ENCODE data around the gene SLC5A2.
A peak's percentile ranks its signal among the peaks of the same experiment; 100 is the strongest.

SLC5A2 gene

DNA sequence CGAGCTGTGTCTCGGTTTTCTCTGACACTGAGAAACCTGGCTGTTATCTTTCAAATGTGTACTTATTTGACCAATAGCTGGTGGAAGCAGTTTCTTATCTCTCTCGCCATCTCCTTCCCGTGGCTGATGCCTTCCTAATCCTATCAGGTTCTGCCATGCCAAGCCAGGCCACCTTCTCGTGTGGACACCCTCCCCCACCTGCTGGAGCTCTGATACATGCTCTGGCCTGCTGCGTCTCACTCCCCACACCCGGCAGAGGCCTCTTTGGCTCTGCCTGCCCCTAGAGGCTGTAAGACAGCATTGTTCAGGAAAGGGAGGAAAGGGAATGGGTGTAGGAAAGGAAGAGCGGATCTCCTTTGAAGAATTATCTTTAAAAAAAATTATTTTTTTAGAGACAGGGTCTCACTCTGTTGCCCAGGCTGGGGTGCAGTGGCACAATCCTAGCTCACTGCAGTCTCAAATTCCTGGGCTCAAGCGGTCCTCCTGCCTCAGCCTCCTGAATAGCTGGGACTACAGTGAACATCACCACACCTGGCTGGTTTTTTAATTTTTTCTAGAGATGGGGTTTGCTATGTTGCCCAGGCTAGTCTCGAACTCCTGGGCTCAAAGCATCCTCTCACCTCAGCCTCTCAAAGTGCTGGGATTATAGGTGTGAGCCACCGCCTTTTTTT is 31.1 kb upstream of the SLC5A2 start:
- H3K79me2 ChIP-seq (ENCODE audit: control insufficient read depth, insufficient read depth, low read length, unreplicated experiment) = peaks cover 19% of the 10 kb centered on the region
- H3K36me3 ChIP-seq (ENCODE audit: insufficient read depth, low read length) = no peaks in the 10 kb centered on the region
- H3K4me1 ChIP-seq (ENCODE audit: control insufficient read depth, insufficient read depth, low read length, unreplicated experiment) = peaks cover 47% of the 10 kb centered on the region
- H2AFZ ChIP-seq (ENCODE audit: low read length, unreplicated experiment) = no peak overlapping the region
- no peak overlapping the region for H3K4me3 ChIP-seq (ENCODE audit: low read depth, low read length)
- H3K27ac ChIP-seq (ENCODE audit: low read depth, low read length) = peak overlapping the region; percentile 98
- no peaks in the 10 kb centered on the region for H3K27me3 ChIP-seq (ENCODE audit: insufficient read depth, low read length)

DNA sequence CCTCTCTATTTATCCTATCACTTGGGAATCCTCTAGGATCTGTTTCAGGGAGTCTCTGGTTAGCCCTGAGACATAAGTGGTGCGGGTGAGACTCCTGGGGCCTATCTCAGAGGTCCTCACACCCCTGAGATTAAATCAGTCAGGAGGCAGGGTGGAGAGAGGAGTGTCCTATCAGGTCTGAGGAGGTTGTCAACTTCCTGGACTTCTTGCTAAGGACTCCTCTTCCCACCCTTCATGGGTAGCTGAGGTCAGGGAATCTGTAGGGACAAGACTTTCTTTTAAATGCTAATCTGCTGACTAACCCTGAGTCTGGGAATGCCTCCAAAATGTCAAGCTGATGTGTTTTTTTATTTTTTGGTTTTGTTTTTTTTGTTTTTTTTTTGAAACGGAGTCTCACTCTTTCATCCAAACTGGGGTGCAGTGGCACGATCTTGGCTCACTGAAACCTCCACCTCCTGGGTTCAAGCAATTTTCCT is 30.3 kb upstream of the SLC5A2 start:
- H3K27ac ChIP-seq (ENCODE audit: low read depth, low read length) = peak overlapping the region; percentile 98

DNA sequence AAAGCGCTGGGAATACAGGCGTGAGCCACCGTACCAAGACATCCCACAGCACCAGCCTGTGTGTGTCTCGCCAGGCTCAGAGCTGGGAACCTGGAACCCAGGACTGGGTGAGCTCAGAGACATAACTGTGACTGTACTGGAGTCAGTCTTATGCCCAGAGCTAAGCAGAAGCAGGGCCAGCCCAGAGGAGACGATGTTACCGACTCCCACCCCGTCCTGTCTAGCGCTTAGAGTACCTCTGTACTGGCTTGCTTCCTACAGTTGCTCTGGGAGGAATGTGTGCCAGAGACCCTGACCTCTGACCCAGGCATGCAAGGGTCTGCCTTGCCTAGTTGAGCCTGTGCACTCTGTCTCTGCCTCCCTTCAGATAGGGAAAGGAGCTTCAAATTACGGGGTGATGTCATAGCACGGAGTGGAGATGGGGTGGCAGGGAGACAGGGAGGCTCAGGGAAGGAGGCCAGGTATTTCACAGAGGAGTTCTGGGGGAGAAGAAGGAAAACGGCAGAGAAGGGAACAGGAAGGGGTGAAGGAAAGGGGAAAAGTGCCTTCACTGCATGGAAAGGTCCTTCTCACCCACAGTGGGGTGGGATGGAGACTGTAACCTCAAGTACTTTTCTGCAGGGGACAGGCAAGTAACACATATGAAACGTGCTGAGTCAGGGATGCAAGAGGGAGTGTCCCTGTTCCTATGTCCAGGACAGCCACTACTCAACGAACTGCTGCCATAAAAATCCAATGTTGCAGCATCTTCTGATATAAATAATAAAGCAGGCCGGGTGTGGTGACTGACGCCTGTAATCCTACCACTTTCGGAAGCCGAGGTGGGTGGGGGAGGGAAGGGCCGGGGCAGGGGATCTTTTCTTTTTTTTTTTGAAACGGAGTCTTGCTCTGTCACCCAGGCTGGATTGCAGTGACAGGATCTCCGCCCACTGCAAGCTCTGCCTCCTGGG is 29.4 kb upstream of the SLC5A2 start:
- Histone ChIP-seq H2AFZ (ENCODE audit: low read length, unreplicated experiment) (no peak overlapping the region), H3K4me1 (ENCODE audit: control insufficient read depth, insufficient read depth, low read length, unreplicated experiment) (peaks cover 58% of the 10 kb centered on the region), H3K36me3 (ENCODE audit: insufficient read depth, low read length) (no peaks in the 10 kb centered on the region), H3K4me3 (ENCODE audit: low read depth, low read length) (peak overlapping the region; percentile 66), H3K27ac (ENCODE audit: low read depth, low read length) (peak overlapping the region; percentile 98), H3K79me2 (ENCODE audit: control insufficient read depth, insufficient read depth, low read length, unreplicated experiment) (peaks cover 36% of the 10 kb centered on the region), H3K27me3 (ENCODE audit: insufficient read depth, low read length) (no peaks in the 10 kb centered on the region)

More for the DNA sequence above, 30.3 kb upstream of the SLC5A2 start:
- Histone ChIP-seq H3K27me3 (ENCODE audit: insufficient read depth, low read length) (no peaks in the 10 kb centered on the region), H2AFZ (ENCODE audit: low read length, unreplicated experiment) (peak overlapping the region; percentile 29), H3K4me1 (ENCODE audit: control insufficient read depth, insufficient read depth, low read length, unreplicated experiment) (peaks cover 56% of the 10 kb centered on the region), H3K4me3 (ENCODE audit: low read depth, low read length) (peak overlapping the region; percentile 66; the same call in 1 of the 2 replicates), H3K36me3 (ENCODE audit: insufficient read depth, low read length) (no peaks in the 10 kb centered on the region), H3K79me2 (ENCODE audit: control insufficient read depth, insufficient read depth, low read length, unreplicated experiment) (peaks cover 28% of the 10 kb centered on the region)

DNA sequence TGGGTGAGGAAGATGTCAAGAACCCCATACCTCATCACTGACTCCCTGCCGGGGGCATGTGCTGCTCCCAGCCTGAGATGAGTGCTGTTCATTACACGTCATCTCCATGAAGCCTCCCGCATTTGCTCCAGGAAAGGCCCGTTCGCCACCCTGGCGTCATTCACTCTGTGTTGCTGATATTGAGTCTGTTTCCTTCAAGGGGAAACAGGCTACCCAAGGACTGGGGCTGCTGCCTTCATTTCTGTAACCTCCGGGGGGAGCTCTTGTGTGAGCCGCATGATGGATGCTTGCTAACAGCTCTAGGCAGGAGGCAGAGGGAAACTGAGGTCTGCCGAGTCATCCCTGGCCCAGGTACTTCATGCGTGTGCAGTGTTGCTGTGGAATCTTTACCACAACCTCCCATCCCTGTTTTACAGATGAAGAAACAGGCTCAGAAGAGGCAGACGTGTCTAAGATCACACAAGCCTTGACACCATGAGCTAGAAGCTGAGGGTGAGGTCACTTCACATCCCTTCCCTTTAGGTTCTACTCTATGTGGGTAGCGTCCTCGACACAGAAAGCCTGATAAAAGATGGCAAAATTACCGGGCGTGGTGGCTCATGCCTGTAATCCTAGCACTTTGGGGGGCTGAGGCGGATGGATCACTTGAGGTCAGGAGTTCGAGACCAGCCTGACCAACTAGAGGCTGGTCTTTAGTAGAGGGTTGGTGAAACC is 27.2 kb upstream of the SLC5A2 start:
- Histone ChIP-seq H3K27me3 (ENCODE audit: insufficient read depth, low read length) (no peaks in the 10 kb centered on the region), H3K79me2 (ENCODE audit: control insufficient read depth, insufficient read depth, low read length, unreplicated experiment) (peaks cover 37% of the 10 kb centered on the region), H3K4me3 (ENCODE audit: low read depth, low read length) (peak overlapping the region; percentile 4; the same call in 1 of the 2 replicates), H2AFZ (ENCODE audit: low read length, unreplicated experiment) (no peak overlapping the region), H3K4me1 (ENCODE audit: control insufficient read depth, insufficient read depth, low read length, unreplicated experiment) (peaks cover 64% of the 10 kb centered on the region), H3K27ac (ENCODE audit: low read depth, low read length) (peak overlapping the region; percentile 19; the same call in 1 of the 2 replicates), H3K36me3 (ENCODE audit: insufficient read depth, low read length) (no peaks in the 10 kb centered on the region)

DNA sequence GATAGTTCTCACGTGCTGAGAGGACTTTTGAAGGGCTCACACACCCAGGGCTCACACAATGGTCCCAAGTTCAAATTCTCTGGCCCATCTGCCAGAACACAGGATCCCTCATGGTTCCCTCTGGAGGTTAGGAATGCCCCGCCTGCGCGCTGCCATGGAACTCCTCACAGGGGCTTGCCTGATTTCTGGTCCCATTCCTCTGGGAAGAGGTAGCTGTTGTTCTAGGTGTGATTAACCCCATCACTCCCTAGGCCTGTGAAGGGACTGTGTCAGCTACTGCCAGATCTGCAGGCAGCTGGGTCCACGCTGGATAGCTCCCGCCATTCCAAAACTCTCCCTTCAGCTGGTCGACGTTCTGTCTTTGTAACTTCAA is 25.9 kb upstream of the SLC5A2 start:
- no peaks in the 10 kb centered on the region for H3K27me3 ChIP-seq (ENCODE audit: insufficient read depth, low read length)
- H3K4me3 ChIP-seq (ENCODE audit: low read depth, low read length) = peak overlapping the region; percentile 84
- H2AFZ ChIP-seq (ENCODE audit: low read length, unreplicated experiment) = no peak overlapping the region
- H3K36me3 ChIP-seq (ENCODE audit: insufficient read depth, low read length) = no peaks in the 10 kb centered on the region
- peaks cover 57% of the 10 kb centered on the region for H3K4me1 ChIP-seq (ENCODE audit: control insufficient read depth, insufficient read depth, low read length, unreplicated experiment)
- peaks cover 41% of the 10 kb centered on the region for H3K79me2 ChIP-seq (ENCODE audit: control insufficient read depth, insufficient read depth, low read length, unreplicated experiment)
- H3K27ac ChIP-seq (ENCODE audit: low read depth, low read length) = no peak overlapping the region

DNA sequence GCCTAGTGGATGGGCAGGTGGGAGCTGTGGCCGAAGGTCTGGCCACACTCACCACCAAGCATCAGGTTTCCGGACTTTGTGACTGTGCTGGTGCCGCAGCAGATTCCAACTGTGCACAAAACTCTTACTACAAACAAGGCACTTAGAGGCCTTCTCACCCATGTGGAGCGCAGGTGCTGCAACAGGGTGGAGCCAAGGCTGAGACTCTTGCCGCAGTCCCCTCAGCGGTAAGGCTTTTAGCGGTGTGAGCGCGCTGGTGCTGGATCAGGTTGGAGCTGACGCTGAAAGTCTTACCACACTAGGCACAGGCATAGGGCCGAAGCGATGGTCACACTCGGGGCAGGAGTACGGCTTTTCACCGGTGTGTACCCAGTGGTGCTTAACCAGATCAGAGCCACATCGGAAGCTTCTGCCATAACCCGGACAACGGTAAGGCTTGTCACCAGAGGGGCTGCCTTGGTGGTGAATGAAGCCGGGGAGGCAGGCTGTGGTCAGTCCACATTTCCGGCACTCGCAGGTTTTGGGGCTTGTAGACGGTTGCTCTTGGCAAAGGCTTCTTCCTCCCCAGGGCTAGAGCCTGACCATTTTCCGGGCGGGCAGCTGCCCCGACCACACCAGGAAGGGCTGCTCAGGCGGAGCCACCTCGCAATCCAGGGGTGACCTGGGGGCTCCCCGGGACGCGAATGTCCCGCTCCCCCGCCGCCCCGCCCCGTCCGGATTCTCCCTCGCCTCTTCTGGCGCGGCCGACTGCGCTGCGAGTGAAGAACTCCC is 24.7 kb upstream of the SLC5A2 start:
- Histone ChIP-seq H3K27me3 (ENCODE audit: insufficient read depth, low read length) (no peaks in the 10 kb centered on the region), H3K4me1 (ENCODE audit: control insufficient read depth, insufficient read depth, low read length, unreplicated experiment) (peaks cover 46% of the 10 kb centered on the region), H3K36me3 (ENCODE audit: insufficient read depth, low read length) (no peaks in the 10 kb centered on the region), H3K4me3 (ENCODE audit: low read depth, low read length) (peak overlapping the region; percentile 84), H3K79me2 (ENCODE audit: control insufficient read depth, insufficient read depth, low read length, unreplicated experiment) (peaks cover 41% of the 10 kb centered on the region), H3K27ac (ENCODE audit: low read depth, low read length) (peak overlapping the region; percentile 90), H2AFZ (ENCODE audit: low read length, unreplicated experiment) (peak overlapping the region; percentile 9)

DNA sequence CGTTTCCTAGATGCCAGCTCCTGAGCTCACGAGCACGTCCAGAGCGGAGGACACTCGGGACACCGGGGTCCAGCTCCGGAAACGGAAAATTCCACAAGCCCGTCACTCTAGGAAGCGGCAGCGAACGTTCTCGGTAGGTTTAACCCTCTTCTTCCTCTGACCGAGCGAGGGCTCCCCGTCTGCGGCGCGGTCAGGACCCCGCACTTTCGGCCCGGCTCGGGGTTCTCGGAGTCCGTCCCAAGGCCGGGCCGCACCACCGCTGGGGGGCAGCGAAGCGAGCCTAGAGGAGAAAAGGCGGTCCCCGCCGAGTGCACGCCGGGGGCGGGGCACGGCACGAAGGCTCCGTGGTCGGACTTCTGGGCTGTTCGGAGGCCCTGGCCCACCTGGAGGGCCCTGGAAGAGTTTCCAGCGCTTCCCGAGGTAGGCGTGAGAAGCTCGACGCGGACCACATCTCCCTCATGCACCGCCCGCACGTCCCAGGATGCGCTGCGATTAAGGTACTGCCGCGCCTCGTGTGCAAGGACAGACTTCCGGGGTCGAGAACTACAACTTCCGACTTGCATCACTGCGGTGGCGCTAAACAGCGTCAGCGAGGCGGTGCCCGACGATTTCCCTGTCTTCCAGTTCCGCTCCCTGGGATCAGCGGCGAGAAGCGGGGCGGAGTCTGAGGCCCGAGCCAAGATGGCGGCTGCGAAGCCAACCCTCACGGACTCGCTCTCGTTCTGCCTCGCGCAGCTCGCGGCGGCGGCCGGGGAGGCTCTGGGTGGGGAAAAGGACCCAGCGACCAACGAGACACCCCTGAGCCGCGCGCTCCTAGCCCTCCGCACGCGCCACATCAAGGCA is 23.9 kb upstream of the SLC5A2 start, which contains the start of gene ARMC5:
Gene ARMC5, plus strand, starts transcription at position 658 of the 843 bp plus-strand sequence. Its CDS starts 24 bp downstream, at position 682.
- H3K4me3 ChIP-seq (ENCODE audit: low read depth, low read length) = peak within 1 kb of the TSS; percentile 84
- no peaks in the 10 kb centered on the region for H3K27me3 ChIP-seq (ENCODE audit: insufficient read depth, low read length)
- H2AFZ ChIP-seq (ENCODE audit: low read length, unreplicated experiment) = peak within 1 kb of the TSS; percentile 9
- peak within 1 kb of the TSS; percentile 90 for H3K27ac ChIP-seq (ENCODE audit: low read depth, low read length)
- peaks cover 40% of the 10 kb centered on the region for H3K4me1 ChIP-seq (ENCODE audit: control insufficient read depth, insufficient read depth, low read length, unreplicated experiment)
- H3K79me2 ChIP-seq (ENCODE audit: control insufficient read depth, insufficient read depth, low read length, unreplicated experiment) = peaks cover 41% of the 10 kb centered on the region
- H3K36me3 ChIP-seq (ENCODE audit: insufficient read depth, low read length) = no peaks in the 10 kb centered on the region

DNA sequence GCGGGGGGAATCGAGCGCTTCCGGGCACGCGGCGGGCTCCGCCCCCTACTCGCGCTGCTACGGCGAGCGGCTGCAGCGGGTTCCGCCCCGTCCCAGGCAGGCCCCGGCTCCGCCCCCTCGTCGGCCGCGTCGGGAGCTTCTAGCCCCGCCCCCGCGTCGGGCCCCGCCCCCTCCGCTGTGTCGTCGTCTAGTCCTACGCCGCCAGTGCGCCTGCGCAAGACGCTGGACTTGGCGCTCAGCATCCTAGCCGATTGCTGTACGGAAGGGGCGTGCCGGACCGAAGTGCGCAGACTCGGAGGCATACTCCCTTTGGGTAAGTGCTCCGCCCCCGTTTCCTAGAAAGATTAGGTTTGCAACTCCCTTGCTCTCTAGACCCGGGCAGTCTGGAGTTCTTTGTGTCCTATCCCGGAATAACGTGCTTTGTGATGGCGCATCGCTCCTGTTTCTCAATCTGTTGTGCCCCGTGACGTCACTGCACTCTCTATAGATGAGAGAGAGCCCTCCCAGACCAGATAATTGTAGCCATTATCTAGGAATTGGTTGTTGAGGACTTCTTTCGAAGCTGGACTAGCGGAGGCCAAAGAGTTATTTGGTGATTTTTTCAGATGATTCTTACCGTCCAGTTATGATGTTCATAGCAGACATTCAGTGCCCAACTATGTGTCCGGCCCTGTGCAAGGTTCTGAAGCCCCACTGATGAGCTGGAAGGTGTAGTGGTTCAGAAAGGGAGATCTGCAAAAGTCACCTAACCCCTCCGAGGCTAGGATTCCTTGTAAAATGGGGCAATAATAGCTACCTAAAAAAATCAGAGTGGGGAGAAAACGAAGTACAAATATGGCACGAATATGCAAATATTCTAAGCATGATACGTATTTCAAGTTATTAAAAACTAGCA is 23.0 kb upstream of the SLC5A2 start:
- Histone ChIP-seq H3K27me3 (ENCODE audit: insufficient read depth, low read length) (no peaks in the 10 kb centered on the region), H3K27ac (ENCODE audit: low read depth, low read length) (peak overlapping the region; percentile 90), H3K79me2 (ENCODE audit: control insufficient read depth, insufficient read depth, low read length, unreplicated experiment) (peaks cover 40% of the 10 kb centered on the region), H2AFZ (ENCODE audit: low read length, unreplicated experiment) (no peak overlapping the region), H3K4me1 (ENCODE audit: control insufficient read depth, insufficient read depth, low read length, unreplicated experiment) (peaks cover 33% of the 10 kb centered on the region), H3K4me3 (ENCODE audit: low read depth, low read length) (peak overlapping the region; percentile 84), H3K36me3 (ENCODE audit: insufficient read depth, low read length) (no peaks in the 10 kb centered on the region)

All from ACC112 (cell line).